ACC112 (cell line): ENCODE results near the gene DNAJB14.
"Not testable (repeated sequence)": the region's sequence is repeated elsewhere in the genome, so short reads cannot be mapped to it uniquely, and the experiment has no call there.

Source experiments
- H2AFZ ChIP-seq: fragments of 200-600 bp; sonication (generic); one replicate; pipeline ENCODE4 v1.6.0; 2017; ENCODE audit warnings: antibody characterized with exemption, low read length; ENCODE audit not compliant: unreplicated experiment
- H3K27ac ChIP-seq: fragments of 200-600 bp; sonication (generic); 2 replicates; pipeline ENCODE4 v1.5.1; 2014; ENCODE audit warnings: low read depth, mild to moderate bottlenecking, antibody characterized with exemption, low read length, moderate library complexity
- H3K27me3 ChIP-seq: fragments of 200-600 bp; sonication (generic); 2 replicates; pipeline ENCODE4 v1.6.1; 2014; ENCODE audit warnings: mild to moderate bottlenecking, antibody characterized with exemption, low read length, moderate library complexity, mixed read lengths; ENCODE audit not compliant: insufficient read depth
- H3K36me3 ChIP-seq: fragments of 200-600 bp; sonication (generic); 2 replicates; pipeline ENCODE4 v1.6.1; 2016; ENCODE audit warnings: mild to moderate bottlenecking, antibody characterized with exemption, low read length, moderate library complexity, mixed read lengths; ENCODE audit not compliant: insufficient read depth
- H3K4me1 ChIP-seq: fragments of 200-600 bp; sonication (generic); one replicate; pipeline ENCODE4 v1.6.1; 2016; ENCODE audit warnings: low read length, mixed read lengths; ENCODE audit not compliant: insufficient read depth, unreplicated experiment, control insufficient read depth
- H3K4me3 ChIP-seq: fragments of 200-600 bp; sonication (generic); 2 replicates; pipeline ENCODE4 v1.5.1; 2014; ENCODE audit warnings: mild to moderate bottlenecking, low read depth, low read length
- H3K79me2 ChIP-seq: fragments of 200-600 bp; sonication (generic); one replicate; pipeline ENCODE4 v1.6.0; 2016; ENCODE audit warnings: low read length; ENCODE audit not compliant: control insufficient read depth, unreplicated experiment, insufficient read depth

Gene DNAJB14

DNA sequence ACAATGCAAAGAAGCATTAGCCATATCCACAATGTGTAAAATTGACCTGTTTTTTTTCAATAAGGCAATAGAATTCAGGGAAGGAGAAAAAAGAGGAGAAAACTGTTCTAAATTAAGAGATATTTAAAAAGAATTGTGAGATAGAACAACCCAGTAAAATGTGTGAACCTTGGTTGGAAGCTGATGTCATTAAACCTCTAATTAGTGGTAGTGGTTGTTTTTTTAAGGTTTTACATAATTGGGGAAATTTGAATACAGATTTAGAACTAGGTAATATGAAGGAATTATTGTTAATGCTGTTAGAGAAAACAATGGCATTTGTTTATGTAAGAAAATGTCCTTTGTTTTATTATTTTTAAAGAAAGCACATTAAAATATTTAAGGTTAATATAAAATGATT lies 18.8 kb upstream of the DNAJB14 start:
- no peak overlapping the region for H2AFZ ChIP-seq
- no peaks in the 10 kb centered on the region for H3K79me2 ChIP-seq
- H3K4me3 ChIP-seq = no peak overlapping the region
- H3K27ac ChIP-seq = no peak overlapping the region
- no peaks in the 10 kb centered on the region for H3K27me3 ChIP-seq
- no peaks in the 10 kb centered on the region for H3K36me3 ChIP-seq
- H3K4me1 ChIP-seq = peaks cover 27% of the 10 kb centered on the region

DNA sequence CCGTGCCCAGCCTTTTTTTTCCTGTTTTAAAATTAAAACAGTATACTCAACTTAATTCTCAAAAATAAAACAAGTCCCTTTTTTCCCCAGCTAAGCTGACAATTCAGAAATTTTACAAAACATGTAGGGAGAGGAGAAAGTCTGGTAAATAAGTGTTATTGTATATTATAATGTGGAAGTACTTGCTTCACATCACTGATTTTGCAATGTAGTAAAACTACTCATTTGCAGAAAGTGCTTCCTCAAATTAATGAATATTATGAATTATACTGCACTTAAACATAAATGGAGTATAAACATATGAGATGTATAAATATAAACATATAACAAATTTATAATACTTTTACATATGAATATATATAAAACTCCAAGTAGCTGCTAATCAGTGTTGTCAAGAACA lies 15.3 kb upstream of the DNAJB14 start:
- no peak overlapping the region for H2AFZ ChIP-seq

DNA sequence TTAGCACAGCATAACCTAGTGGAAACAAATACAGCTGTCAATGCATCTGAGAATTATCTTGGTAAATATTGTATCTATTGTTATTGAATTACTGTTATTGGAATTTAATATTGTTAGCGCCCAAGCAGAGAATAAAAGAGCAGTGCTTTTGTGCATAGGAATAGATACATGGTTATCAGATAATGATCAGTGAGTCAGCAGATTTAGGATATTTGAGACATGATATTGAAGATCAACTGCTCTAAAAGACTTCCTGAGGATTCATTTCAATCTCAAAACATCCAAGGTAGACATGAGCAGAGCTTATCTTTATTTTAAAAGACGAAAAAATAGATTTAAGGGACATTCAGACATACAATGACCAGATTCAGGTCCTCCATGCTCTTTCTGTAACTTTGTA lies 14.2 kb upstream of the DNAJB14 start:
- Histone ChIP-seq H2AFZ (peak overlapping the region; percentile 52), H3K4me1 (peaks cover 6% of the 10 kb centered on the region), H3K27ac (peak overlapping the region; percentile 58), H3K4me3 (no peak overlapping the region), H3K36me3 (no peaks in the 10 kb centered on the region), H3K27me3 (no peaks in the 10 kb centered on the region), H3K79me2 (no peaks in the 10 kb centered on the region)

More for the DNA sequence above, 15.3 kb upstream of the DNAJB14 start:
- Histone ChIP-seq H3K4me3 (no peak overlapping the region), H3K27ac (no peak overlapping the region), H3K79me2 (no peaks in the 10 kb centered on the region), H3K4me1 (peaks cover 10% of the 10 kb centered on the region), H3K27me3 (no peaks in the 10 kb centered on the region), H3K36me3 (no peaks in the 10 kb centered on the region)

DNA sequence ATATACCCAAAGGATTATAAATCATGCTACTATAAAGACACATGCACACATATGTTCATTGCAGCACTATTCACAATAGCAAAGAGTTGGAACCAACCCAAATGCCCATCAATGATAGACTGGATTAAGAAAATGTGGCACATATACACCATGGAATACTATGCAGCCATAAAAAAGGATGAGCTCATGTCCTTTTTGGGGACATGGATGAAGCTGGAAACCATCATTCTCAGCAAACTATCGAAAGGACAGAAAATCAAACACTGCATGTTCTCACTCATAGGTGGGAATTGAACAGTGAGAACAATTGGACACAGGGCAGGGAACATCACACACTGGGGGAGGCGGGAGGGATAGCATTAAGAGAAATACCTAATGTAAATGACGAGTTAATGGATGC lies 11.8 kb upstream of the DNAJB14 start:
- H3K27ac ChIP-seq = not testable (repeated sequence)

DNA sequence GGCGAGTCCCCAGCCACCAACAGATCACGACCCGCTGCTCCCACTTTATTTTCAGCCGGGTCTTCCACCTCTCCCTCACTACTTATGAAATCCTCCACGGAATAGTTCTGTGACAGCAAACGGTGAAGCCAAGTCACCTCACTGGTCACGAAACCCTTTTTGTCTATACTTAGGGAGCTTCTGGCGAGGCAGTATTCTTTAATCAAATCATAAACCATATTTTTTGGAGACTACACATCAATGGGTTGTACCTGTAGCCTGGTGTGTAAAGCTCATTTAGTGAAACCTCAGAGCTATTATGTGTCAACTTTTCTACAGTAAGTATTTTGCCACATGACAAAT lies 4.5 kb upstream of the DNAJB14 start:
- peaks cover 42% of the 10 kb centered on the region for H3K79me2 ChIP-seq
- H3K4me3 ChIP-seq = peak overlapping the region; percentile 86
- peak overlapping the region; percentile 98 for H2AFZ ChIP-seq
- peaks cover 25% of the 10 kb centered on the region for H3K4me1 ChIP-seq
- H3K36me3 ChIP-seq = peaks cover 16% of the 10 kb centered on the region
- H3K27me3 ChIP-seq = no peaks in the 10 kb centered on the region
- 0 out of 2 replicates have a peak overlapping the region, but pooled peaks have one; percentile 37 for H3K27ac ChIP-seq

More for the DNA sequence above, 11.8 kb upstream of the DNAJB14 start:
- H2AFZ ChIP-seq, H3K36me3 ChIP-seq, H3K79me2 ChIP-seq, H3K4me3 ChIP-seq, H3K4me1 ChIP-seq, H3K27me3 ChIP-seq: not testable (repeated sequence)

DNA sequence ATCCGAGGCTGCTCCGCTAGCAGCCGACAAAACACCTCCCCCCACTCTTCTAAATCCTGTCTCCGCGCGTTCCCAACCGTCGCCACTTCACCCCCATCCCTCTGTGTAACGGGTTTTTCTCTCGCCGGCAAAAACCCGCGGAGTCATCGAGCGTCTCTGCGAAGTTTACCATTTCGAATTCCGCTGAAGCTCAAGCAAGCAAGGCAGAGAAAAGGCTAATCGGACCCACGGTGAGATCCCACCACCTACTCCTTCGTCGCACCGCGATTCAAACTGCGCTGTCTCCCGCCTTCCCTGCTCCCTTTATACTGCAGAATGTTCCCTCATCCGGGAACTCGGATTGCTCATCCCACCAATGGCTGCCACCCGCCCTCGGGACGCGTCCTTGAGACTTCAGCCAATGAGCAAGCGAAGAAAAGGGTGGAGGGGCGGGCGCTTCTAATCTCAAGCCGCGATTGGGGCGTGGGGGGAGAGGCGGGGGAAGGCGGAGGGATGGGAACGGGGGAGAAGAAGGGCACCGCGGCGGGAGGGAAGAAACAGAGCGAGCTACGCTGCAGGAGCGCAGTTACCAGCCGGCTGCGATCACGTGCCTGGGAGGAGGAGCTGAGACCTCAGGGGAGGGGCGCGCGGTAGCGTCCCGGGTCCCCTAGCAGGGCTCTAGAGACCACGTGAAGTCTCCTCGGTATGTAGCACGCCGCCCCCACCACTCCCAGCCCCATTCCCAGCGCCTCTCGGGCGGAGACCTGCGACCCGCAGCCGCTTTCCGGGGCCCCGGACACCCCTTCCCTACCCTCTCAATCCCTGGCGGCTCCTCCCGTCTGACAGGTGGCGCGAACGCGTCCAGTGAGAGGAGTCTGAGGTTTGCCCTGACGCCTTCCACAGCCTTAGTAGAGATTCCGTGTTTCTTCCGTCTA lies 3.8 kb upstream of the DNAJB14 start, which contains the start of gene H2AZ1:
Gene H2AZ1, minus strand, starts transcription at position 277 of the 914 bp plus-strand sequence. Its CDS starts 105 bp downstream, at position 172.
- peaks cover 27% of the 10 kb centered on the region for H3K4me1 ChIP-seq
- no peaks in the 10 kb centered on the region for H3K27me3 ChIP-seq
- peak within 1 kb of the TSS; percentile 86 for H3K4me3 ChIP-seq
- peaks cover 16% of the 10 kb centered on the region for H3K36me3 ChIP-seq
- peak within 1 kb of the TSS; percentile 98 for H2AFZ ChIP-seq
- peak within 1 kb of the TSS; percentile 92 for H3K27ac ChIP-seq
- H3K79me2 ChIP-seq = peaks cover 48% of the 10 kb centered on the region

DNA sequence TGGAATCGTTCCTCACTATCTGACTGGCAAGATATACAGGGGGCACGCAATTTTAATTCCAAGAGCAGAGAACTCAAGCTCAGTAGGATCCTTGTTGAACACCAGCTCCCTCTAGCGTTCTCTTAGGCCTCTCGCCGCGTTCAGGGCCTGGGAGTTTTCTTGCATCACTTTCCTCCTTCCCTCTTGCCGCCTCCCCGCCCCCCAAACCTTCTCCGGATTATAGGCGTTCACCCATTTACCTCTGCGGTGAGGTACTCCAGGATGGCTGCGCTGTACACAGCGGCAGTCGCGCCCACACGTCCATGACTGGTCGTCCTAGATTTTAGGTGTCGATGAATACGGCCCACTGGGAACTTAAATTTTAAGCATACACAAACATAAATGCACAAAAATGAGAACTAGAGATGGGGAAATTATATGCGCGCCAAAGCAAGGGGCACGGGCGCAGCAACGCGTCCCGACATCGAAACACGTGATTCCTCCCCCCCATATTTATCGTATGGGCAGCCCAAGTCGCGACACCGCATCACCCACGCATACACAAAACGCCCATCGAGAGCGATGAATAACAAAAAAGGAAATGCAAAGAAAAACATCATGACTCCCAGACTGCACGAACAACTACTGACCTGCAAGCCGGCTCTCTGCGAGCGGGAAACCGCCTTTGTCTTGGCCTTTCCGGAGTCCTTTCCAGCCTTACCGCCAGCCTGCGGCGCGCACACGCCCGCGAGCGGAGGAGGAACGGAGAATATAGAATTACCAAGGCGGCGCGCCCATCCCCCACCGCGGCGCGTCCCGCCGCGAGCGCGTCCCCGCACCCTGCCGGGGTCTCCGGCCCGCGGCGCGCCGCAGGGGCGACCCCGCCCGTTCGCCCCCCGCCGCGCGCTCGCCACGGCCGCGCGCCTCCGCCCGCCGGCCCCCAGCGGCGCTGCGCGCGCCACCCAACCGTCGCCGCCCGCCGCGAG lies 2.9 kb upstream of the DNAJB14 start:
- Histone ChIP-seq H3K4me3 (peak overlapping the region; percentile 86), H3K36me3 (peaks cover 16% of the 10 kb centered on the region), H2AFZ (peak overlapping the region; percentile 27), H3K27ac (peak overlapping the region; percentile 92), H3K4me1 (peaks cover 32% of the 10 kb centered on the region), H3K27me3 (no peaks in the 10 kb centered on the region), H3K79me2 (peaks cover 58% of the 10 kb centered on the region)

DNA sequence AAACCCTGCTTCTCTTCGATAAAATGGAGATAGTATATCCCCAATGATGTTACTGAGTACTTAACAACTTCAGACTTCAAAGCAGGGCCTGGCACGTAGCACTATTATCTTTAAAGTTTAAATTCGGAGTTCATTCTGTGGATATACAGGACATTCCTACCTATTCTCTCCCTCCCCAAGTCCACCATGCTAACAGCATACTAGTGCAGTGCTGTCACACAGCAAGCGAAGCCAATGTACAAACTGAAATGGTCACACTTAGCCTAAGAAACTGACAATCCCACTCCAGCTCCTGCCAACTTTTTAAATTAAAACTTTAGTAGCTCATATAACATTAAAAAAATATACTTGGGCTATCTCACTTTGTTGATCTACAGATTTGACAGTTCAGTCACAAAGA lies 1.2 kb upstream of the DNAJB14 start:
- H3K79me2 ChIP-seq = peaks cover 72% of the 10 kb centered on the region
- peak overlapping the region; percentile 86 for H3K4me3 ChIP-seq
- peaks cover 28% of the 10 kb centered on the region for H3K36me3 ChIP-seq
- H3K4me1 ChIP-seq = peaks cover 32% of the 10 kb centered on the region
- H2AFZ ChIP-seq = no peak overlapping the region
- no peaks in the 10 kb centered on the region for H3K27me3 ChIP-seq
- peak overlapping the region; percentile 92 for H3K27ac ChIP-seq

DNA sequence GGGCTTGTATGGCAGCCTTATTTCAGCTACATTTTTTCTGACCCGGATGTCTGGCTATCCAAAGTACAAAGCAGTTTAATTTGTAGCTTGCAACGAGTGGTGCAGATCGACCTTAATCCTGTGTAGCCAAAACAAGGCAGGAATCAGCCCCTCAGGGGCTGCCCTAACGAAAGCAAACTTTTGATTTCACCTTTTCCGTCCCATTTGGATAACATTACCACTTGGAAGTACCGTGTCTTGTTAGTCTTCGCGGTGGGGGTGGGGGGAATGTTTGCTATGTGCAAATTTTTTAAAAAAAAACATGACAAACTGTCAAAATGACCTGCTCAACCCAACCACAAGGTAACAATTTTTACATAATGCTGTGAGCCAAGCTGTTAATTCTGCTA lies 766 bp upstream of the DNAJB14 start:
- peak overlapping the region; percentile 37 for H2AFZ ChIP-seq
- peak overlapping the region; percentile 86 for H3K4me3 ChIP-seq
- no peaks in the 10 kb centered on the region for H3K27me3 ChIP-seq
- peaks cover 75% of the 10 kb centered on the region for H3K79me2 ChIP-seq
- peak overlapping the region; percentile 92 for H3K27ac ChIP-seq
- H3K36me3 ChIP-seq = peaks cover 28% of the 10 kb centered on the region
- H3K4me1 ChIP-seq = peaks cover 32% of the 10 kb centered on the region

DNA sequence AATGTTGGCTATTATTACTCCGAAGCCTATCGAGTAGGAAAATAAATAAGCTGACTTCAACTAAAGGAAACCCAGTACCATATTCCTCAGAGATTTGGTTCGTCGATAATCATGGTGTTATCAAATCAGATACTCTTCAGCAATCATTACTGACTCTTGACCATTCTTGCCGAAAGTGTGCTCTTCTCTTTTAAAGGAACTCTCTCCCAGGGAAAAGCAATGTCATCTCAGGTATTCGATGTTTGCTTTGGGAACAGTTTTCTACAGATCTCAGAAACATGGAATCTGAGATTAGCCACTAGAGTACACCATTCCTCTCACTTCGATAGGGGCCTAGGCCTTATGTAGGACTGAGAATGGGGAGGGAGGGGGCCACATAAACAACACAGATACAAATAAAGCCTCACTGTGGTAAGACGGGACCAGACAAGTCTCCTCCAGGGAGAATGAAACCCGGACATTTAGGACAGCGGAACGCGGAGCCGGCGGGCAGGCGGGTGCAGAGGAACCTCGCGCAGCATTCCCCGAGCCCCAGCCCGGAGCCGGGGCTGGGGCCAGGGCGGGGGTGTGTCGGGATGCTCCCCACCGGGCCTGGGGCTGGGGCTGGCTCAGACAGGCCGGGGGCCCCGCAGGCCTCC lies 581 bp downstream of the DNAJB14 start:
- H3K27me3 ChIP-seq = no peaks in the 10 kb centered on the region
- H3K79me2 ChIP-seq = peaks cover 82% of the 10 kb centered on the region
- H3K4me3 ChIP-seq = peak overlapping the region; percentile 86
- peaks cover 37% of the 10 kb centered on the region for H3K36me3 ChIP-seq
- peak overlapping the region; percentile 92 for H3K27ac ChIP-seq
- peaks cover 27% of the 10 kb centered on the region for H3K4me1 ChIP-seq
- H2AFZ ChIP-seq = peak overlapping the region; percentile 11
